ENCODE measurements around the gene WNT5B.

DNA sequence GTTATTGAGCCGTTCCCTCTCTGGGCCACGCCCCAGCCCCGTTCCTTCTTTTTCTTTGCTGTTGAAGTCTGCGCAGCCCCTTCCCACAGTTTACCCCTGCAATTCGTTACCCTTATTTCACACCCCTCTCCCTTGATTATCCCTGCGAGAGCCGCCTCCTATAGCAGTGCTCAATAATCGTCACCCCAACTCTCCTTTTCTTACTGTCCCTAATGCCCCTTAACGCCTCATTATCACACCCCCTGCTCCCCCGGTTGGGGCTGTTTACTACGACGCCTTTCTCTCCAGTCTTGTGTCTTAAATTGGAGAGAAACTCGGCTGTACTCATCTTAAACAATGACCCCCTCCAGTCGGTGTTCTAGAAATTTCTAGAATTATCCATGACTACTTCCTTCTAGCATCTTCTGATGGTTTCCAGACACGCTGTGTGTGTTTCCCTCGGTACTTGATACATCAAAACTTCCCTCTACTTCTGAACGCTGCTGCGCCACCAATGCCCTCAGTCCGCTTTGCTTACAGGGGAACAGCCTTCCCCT lies 33.9 kb upstream of the WNT5B start:
- no peak for TF ChIP-seq CTCF (IDR thresholded peaks at IDR 0.05)
- TF ChIP-seq POLR2A (IDR thresholded peaks at IDR 0.05) = no peak

Measured in heart left ventricle (tissue), 13 donors.